GM18498 (cell line): ENCODE data around the gene DEAF1.
"Not testable (repeated sequence)": the region's sequence is repeated elsewhere in the genome, so short reads cannot be mapped to it uniquely, and the experiment has no call there.

ENCODE experiments used
- ATAC-seq: cut with Tn5 transposase; IDR thresholded peaks from one replicate; pipeline ENCODE4 v1.9.1; 2021; ENCODE audit warnings: mild to moderate bottlenecking, moderate library complexity; ENCODE audit not compliant: unreplicated experiment

The DEAF1 gene

DNA sequence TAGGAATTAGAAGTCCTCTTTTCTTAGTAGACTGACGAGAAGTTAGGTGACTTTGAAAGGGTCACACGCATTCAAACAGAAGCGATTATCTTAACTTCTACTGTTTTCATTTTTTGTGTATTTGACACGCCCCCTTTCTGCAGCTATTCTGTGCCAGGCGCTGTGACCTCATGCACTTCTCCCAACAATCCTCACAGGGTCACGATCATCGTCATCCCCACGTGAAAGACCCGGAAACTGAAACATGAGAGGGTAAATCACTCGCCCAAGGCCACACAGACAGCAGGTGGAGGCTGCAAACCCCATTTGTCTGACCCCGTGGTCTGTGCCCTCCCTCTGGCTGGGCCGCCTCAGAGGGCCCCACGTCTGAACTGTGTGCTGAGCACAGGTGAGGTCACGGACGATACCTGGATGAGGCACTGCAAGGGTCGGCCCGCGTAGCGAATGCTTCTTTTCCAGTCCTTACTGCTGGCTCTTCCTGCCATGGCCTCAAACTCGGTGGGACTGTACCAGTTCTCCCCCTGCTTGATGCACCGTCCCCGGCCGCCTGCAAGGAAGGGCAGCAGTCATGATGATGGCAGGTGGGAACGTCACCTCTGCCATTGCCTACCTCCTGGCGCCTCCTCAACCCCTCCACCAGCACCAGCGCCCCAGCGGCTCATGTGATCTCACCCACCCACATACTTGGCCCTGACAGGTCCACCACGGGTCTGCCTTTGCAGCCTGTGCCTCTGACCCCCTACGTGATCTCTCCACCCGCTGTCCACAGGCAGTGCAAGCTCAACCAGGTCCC, 8.4 kb downstream of the DEAF1 start:
- ATAC-seq, result no peak

GRCh38 chr11:680970-681369, 14.1 kb downstream of the DEAF1 start:
- no peak for ATAC-seq

- no peak for ATAC-seq
These were observed 14.5 kb downstream of the DEAF1 start for GRCh38 chr11:680476-680875.

GRCh38 chr11:679271-680207, 15.5 kb downstream of the DEAF1 start:
- no peak for ATAC-seq

DNA sequence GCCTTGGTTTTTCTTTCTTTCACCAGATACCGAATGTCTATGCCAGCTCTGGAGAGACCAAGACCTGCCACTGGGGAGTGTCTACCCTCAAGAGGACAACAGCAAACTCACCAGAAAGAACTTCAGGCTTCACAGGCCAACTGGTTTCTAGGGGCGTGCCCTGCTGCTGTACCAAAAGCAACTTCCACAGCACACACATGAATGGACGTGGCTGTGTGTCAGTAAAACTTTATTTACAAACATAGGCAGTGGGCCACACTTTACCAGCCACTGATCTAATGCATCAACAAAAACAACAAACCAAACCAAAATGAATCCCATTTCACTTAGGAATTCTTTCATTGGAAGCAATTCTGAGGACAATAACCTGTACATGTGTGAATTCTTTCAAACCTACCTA, 16.7 kb downstream of the DEAF1 start:
- no peak for ATAC-seq

DNA sequence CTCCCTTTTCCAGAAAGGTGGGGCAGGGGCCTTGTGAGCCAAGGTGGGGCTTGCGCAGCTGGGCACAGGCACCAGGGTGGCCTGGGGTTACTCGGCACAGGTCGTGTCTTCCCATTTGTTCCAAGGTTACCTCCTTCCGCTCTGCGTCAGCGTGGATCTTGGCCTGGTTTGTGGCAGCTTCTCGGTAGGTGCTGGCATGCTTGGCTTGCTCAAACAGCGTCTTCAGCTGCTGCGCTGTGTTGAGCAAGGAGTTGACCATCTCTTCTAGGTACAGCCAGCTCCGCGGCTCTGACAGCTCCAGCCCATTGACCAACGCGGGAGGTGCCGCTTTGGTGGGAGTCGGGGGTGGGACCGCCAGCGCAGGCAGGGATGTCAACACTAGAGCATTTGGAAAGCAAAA, 20.6 kb downstream of the DEAF1 start:
- no peak for ATAC-seq

DNA sequence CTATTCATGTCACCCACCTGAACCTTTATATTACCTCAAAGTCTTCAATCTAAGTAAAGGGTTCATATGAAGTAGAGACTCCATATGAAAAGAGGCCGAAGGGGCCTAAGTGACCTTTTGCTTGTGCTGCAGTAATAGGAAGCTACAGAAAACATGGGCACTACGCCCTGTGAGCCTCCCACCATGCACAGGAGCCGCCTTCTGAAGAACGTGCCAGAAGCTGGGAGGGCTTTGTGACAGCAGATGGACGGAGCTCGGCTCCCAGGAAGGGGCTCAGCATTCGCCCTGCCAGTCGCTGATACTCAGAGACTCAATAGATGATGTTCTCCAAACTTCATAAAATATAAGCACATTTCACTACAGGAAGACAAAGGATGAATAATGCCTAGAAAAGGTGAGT, 21.2 kb downstream of the DEAF1 start:
- no peak for ATAC-seq

GRCh38 chr11:665704-666281, 29.2 kb downstream of the DEAF1 start:
- ATAC-seq, result no peak

DNA sequence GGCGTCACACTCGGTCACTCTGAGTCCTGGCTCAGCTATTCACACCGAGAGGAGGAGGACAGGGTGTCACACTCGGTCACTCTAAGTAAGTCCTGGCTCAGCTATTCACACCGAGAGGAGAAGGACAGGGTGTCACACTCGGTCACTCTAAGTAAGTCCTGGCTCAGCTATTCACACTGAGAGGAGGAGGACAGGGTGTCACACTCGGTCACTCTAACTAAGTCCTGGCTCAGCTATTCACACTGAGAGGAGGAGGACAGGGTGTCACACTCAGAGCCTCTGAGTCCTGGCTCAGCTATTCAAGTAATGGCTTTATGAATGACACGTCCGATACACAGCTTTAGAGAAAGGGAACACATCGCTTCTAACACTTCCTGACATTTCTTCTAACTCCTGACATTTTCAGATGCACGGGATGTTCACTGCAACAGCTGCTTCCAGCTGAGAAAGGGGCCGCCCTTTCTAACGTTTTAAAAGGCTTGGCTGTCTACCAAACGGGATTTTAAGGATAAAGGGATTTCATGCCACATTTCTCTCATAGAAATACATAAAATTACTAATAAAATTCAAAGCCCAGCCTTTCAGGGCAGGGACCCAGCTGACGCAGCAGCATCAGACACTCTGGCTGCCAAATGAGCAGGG, 29.8 kb downstream of the DEAF1 start:
- ATAC-seq, result no peak

DNA sequence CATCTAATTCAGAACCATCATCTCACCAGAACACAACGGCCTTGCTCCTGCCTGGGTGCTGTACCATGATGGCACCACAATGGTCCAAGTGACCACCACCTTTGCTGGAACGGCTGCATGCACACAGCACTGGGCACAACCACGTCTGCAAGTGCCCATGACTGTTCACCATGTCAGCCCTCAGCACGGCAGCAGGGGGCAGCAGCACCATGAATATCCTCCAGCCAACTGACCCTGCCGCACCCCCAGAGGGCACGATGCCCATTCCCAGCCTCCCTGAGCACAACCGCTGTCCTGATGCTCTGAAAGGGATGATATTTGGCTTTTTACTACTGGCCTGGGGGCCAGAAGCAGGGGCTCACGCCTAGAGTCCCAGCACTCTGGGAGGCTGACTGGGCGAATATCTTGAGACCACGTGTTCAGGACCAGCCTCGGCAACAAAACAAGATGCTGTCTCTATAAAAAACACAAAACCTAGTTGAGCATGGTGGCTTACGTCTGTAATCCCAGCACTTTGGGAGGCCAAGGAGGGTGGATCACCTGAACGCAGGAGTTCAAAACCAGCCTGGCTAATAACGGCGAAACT, 32.2 kb downstream of the DEAF1 start:
- ATAC-seq, result no peak

DNA sequence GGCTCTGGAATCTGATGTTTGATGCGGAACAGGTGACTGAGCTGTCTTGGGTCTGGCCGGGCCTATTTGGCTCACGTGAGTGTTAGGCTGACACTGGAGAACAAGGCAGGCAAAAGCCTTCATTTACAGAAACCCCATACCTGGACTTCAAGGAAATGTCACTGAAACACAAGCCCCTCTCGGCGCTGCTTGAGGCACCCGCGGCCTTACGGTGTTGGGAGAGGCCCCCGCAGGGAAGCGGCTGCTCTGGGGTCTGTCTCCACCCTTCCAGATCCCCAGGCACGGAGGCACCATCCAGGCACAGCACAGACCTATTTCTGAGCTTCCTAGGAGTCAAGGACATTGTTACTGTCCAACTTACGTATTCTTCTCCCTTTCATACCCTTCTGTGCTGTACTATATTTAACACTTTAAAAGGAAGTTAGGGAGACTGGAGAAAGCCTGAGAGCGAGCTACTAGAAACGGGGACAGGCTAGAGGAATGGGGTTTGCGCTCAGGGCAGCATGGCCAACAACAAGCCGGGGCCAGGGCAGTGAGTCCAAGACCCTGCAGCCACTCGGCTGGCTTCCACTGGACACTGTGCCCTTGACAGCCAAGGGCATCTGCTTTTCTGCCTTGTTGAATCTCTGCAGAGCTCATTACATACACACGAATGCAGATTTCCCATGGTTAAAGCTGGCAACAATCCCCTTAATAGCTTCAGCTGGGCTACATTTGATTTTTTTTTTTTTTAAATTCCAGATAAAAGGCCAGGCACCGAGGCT, 34.2 kb downstream of the DEAF1 start:
- no peak for ATAC-seq

- no peak for ATAC-seq
These were observed 34.7 kb downstream of the DEAF1 start for GRCh38 chr11:660281-660680.

DNA sequence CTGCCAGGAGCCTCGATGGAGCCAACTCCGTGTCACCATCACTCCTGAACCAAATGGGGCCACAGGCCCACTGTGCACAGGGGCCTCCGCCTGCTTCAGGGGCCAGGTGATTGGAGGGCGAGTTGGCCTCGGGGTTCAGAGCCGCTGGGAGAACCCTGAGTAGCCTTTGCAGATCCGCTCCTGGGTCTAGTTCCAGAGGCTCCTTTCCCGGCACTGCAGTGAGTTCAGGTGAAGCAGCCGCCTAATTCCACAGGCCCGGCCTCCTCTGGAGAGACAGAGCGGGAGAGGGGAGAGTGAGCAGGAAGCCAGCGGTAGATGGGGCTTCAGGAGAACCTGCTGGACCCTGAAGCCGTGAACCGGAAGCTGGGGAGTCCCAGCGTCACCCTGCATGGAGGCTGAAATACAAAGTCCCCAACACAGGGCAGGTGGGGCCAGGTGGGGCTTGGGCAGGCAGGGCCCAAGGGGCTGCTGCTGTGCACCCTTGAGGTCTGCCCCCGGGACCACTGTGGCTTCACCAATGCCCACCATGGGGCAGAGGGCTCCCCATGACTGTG, 35.4 kb downstream of the DEAF1 start:
- no peak for ATAC-seq

- no peak for ATAC-seq
These were observed 37.3 kb downstream of the DEAF1 start for GRCh38 chr11:657691-658126.

GRCh38 chr11:656866-657265, 38.2 kb downstream of the DEAF1 start:
- ATAC-seq, result no peak

GRCh38 chr11:656426-656825, 38.6 kb downstream of the DEAF1 start:
- no peak for ATAC-seq

DNA sequence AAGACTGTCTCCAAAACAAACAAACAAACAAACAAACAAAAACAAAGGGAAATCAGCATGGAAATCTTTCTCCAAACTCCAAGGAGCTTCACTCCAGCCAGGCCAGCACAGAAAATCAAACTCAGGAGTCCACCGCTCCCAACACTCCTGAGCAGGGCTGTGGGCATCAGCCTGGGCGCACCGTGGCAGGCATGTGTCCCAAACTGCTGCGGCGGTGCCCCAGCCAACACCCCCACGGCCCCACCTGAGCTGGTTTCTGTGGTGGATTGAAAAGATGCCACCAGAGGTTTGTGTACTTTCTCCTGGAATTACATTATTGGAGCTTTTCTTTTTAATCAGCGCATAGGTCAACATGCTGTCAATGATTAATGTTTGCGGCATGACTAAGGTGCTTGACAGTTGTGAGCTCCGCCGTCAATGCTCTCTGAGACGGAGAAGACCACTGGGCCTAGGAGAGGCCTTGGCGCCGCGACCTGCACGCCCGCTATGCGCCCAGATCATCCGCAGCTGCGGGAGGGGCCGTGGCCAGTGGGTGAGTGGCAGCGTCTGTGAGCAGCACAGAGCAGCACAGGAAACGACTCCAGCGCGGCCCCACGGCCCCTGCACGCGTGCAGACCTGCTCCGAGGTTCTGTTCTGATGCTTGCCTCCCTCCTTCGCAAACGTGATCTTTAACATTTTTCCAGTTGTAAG, 39.8 kb downstream of the DEAF1 start:
- no peak for ATAC-seq

DNA sequence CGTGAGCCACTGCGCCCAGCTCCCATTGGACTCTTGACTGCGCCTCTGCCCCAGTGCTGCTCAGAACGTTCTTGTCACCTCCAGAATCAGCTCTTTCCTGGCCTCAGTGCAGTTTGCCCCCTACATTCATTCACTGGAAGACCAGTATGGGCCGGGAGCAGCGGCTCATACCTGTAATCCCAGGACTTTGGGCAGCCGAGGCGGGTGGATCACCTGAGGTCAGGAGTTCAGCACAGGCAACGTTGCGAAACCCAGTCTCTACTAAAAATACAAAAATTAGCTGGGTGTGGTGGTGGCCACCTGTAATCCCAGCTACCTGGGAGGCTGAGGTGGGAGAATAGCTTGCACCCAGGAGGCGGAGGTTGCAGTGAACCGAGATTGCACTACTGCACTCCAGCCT, 40.6 kb downstream of the DEAF1 start:
- not testable (repeated sequence) for ATAC-seq

DNA sequence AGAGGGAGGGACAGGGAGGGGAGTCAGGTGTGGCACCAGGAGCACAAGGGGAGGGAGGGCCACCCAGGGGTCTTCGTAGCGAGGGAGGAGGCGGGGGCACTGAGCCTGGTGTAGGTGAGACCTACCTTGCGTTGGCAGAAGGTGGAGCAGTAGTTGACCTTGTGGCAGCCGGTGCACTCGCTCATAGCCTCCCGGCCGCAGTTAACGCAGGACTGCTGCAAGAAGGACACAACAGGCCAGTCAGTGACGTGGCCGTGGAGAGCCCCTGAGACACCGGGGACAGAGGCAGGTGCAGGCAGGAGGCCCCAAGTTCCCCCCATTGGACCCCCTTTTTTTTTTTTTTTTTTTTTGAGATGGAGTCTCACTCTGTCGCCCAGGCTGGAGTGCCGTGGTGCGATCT, 41.2 kb downstream of the DEAF1 start:
- no peak for ATAC-seq
